Measurements from ENCODE around the gene MAD2L2.

MAD2L2 gene

DNA sequence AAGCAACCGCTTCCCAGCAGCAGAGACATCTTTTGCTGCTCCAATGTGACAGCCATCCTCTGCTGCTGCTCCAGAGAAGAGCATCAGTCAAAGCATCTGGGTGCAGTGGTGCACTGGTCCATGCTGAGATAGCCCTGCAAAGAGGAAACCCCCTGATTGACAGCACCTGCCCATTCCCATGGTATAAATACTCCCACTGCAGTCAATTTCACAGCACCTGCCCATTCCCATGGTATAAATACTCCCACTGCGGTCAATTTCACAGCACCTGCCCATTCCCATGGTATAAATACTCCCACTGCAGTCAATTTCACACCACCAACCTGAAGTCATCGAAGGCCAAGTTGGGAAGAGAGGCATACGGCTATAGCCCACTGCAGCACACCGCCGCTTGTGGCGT, 52.2 kb downstream of the MAD2L2 start:
- Histone ChIP-seq H3K36me3 (ENCODE audit: control insufficient read depth in 2 of 2, insufficient read depth in 2 of 2, low read length in 2 of 2) (no peaks in the 10 kb centered on the region), H3K27me3 (ENCODE audit: control insufficient read depth in 1 of 2, insufficient read depth in 2 of 2, low read length in 2 of 2) (peaks cover 7 to 28% of the 10 kb centered on the region in 2 donors), H3K27ac (ENCODE audit: low read length) (no peak overlapping the region)

DNA sequence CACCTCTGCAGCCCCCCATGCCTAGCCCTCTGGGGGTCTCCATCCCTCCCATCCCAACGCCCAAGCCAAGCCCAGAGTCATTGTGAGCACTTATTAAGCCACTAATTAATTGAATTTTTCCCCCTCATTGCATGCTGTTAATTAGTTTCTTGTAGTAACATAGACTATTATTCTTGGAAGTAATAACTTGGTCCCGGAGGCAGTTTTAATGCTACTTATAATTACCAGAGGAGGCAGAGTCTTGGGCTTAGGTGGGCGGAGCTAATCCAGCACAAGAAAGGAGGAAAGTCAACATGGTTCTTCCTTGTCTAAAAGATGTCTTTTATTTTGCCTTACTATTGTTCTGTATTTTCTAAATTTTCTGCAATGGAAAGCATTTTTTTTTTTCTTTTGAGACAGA, 54.4 kb downstream of the MAD2L2 start:
- no peaks in the 10 kb centered on the region for H3K4me1 ChIP-seq (ENCODE audit: control insufficient read depth, insufficient read depth, low read length)
- H3K9ac ChIP-seq (ENCODE audit: low read length in 2 of 2) = no peak overlapping the region
- H3K27ac ChIP-seq (ENCODE audit: low read length) = no peak overlapping the region
- H3K9me3 ChIP-seq (ENCODE audit: control insufficient read depth in 2 of 2, low read length in 2 of 2) = no peaks in the 10 kb centered on the region
- H3K36me3 ChIP-seq (ENCODE audit: control insufficient read depth in 2 of 2, insufficient read depth in 2 of 2, low read length in 2 of 2) = no peaks in the 10 kb centered on the region
- no peak overlapping the region for H3K4me3 ChIP-seq (ENCODE audit: low read length in 2 of 2)
- H3K27me3 ChIP-seq (ENCODE audit: control insufficient read depth in 1 of 2, insufficient read depth in 2 of 2, low read length in 2 of 2) = peaks cover 6 to 24% of the 10 kb centered on the region in 2 donors

More for the DNA sequence above, 52.2 kb downstream of the MAD2L2 start:
- Histone ChIP-seq H3K4me3 (ENCODE audit: low read length in 2 of 2) (no peak overlapping the region), H3K9ac (ENCODE audit: low read length in 2 of 2) (no peak overlapping the region), H3K9me3 (ENCODE audit: control insufficient read depth in 2 of 2, low read length in 2 of 2) (no peaks in the 10 kb centered on the region), H3K4me1 (ENCODE audit: control insufficient read depth, insufficient read depth, low read length) (no peaks in the 10 kb centered on the region)
